ENCODE measurements around the gene SLC1A2.

DNA sequence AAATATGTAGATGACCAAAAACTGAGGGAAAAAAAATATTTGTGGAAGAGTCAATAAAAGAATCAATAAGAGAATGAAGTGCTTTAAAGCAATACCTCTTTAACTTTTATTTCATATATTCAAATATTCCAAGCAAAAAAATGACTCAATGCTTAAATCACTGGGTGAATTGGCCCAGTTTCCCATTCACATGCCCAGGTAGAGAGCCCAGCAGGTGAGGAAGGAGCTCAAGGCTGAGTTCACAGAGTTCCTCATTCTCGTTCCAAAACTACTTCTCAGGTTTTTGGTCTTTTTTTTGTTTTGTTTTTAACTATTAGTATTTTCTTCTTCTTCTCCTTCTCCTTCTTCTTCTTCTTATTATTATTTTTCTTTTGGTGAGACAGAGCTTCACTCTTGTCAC lies 30.2 kb downstream of the SLC1A2 start:
- TF ChIP-seq, protein P1, sequence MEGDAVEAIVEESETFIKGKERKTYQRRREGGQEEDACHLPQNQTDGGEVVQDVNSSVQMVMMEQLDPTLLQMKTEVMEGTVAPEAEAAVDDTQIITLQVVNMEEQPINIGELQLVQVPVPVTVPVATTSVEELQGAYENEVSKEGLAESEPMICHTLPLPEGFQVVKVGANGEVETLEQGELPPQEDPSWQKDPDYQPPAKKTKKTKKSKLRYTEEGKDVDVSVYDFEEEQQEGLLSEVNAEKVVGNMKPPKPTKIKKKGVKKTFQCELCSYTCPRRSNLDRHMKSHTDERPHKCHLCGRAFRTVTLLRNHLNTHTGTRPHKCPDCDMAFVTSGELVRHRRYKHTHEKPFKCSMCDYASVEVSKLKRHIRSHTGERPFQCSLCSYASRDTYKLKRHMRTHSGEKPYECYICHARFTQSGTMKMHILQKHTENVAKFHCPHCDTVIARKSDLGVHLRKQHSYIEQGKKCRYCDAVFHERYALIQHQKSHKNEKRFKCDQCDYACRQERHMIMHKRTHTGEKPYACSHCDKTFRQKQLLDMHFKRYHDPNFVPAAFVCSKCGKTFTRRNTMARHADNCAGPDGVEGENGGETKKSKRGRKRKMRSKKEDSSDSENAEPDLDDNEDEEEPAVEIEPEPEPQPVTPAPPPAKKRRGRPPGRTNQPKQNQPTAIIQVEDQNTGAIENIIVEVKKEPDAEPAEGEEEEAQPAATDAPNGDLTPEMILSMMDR (IDR thresholded peaks at IDR 0.05): no peak
- TF ChIP-seq EZH2 (IDR thresholded peaks at IDR 0.05): no peak

Data from neural progenitor cell (in vitro differentiated cells).